H9 (cell line): ENCODE results near the gene TTC1. TPM values are rescaled to one million over a fixed set of nuclear protein-coding genes. Genes with fewer than 3 reads are reported as not detected.

Source experiments
- DNase-seq: peaks from one replicate; pipeline ENCODE4 v3.0.0-alpha.2; 2017
- H2AFZ ChIP-seq: one replicate; pipeline ENCODE4 v1.6.1; 2013; ENCODE audit warnings: mild to moderate bottlenecking, low read length, control low read depth, moderate library complexity
- H2AK5ac ChIP-seq: 2 replicates; pipeline ENCODE4 v1.6.1; 2013; ENCODE audit warnings: low read length, control low read depth, mixed read lengths; ENCODE audit not compliant: insufficient read length
- H2BK120ac ChIP-seq: one replicate; pipeline ENCODE4 v1.6.1; 2013; ENCODE audit warnings: low read depth, mild to moderate bottlenecking, low read length, control low read depth, inconsistent platforms; ENCODE audit not compliant: poor library complexity, severe bottlenecking
- H2BK12ac ChIP-seq: 2 replicates; pipeline ENCODE4 v1.6.1; 2013; ENCODE audit warnings: low read length, control low read depth, mixed read lengths, low read depth; ENCODE audit not compliant: insufficient read length
- H2BK15ac ChIP-seq: 2 replicates; pipeline ENCODE4 v1.6.1; 2013; ENCODE audit warnings: low read depth, low read length, control low read depth
- H2BK20ac ChIP-seq: one replicate; pipeline ENCODE4 v1.6.1; 2013; ENCODE audit warnings: low read depth, mild to moderate bottlenecking, low read length, control low read depth, inconsistent platforms; ENCODE audit not compliant: poor library complexity, severe bottlenecking
- H2BK5ac ChIP-seq: 2 replicates; pipeline ENCODE4 v1.6.1; 2013; ENCODE audit warnings: low read length, control low read depth, mixed read lengths; ENCODE audit not compliant: insufficient read length
- H3K14ac ChIP-seq: 2 replicates; pipeline ENCODE4 v1.6.1; 2013; ENCODE audit warnings: low read length, control low read depth; ENCODE audit not compliant: insufficient read depth
- H3K18ac ChIP-seq: 2 replicates; pipeline ENCODE4 v1.6.1; 2013; ENCODE audit warnings: low read depth, mild to moderate bottlenecking, mixed read lengths, low read length, control low read depth; ENCODE audit not compliant: insufficient read length
- H3K23ac ChIP-seq: 2 replicates; pipeline ENCODE4 v1.6.1; 2013; ENCODE audit warnings: low read length, control low read depth, mixed read lengths, low read depth; ENCODE audit not compliant: insufficient read length
- H3K23me2 ChIP-seq: 2 replicates; pipeline ENCODE4 v1.6.1; 2013; ENCODE audit warnings: low read depth, mild to moderate bottlenecking, mixed read lengths, low read length, control low read depth; ENCODE audit not compliant: insufficient read length, poor library complexity, severe bottlenecking
- H3K27ac ChIP-seq: 2 replicates; pipeline ENCODE4 v1.5.1; 2013; ENCODE audit warnings: low read length, control low read depth, mixed read lengths, low read depth; ENCODE audit not compliant: insufficient read length
- H3K27me3 ChIP-seq: 2 replicates; pipeline ENCODE4 v1.6.1; 2013; ENCODE audit warnings: low read length, control low read depth, inconsistent platforms; ENCODE audit not compliant: insufficient read depth
- H3K4ac ChIP-seq: 2 replicates; pipeline ENCODE4 v1.6.1; 2013; ENCODE audit warnings: low read depth, mild to moderate bottlenecking, control low read depth, inconsistent platforms, low read length, moderate library complexity
- H3K4me1 ChIP-seq: 2 replicates; pipeline ENCODE4 v1.6.1; 2013; ENCODE audit warnings: low read length, control low read depth, inconsistent platforms; ENCODE audit not compliant: insufficient read depth
- H3K4me2 ChIP-seq: 2 replicates; pipeline ENCODE4 v1.6.1; 2013; ENCODE audit warnings: low read length, control low read depth, mixed read lengths; ENCODE audit not compliant: insufficient read length, insufficient read depth
- H3K56ac ChIP-seq: 2 replicates; pipeline ENCODE4 v1.6.1; 2013; ENCODE audit warnings: low read depth, mild to moderate bottlenecking, mixed read lengths, low read length, control low read depth; ENCODE audit not compliant: insufficient read length
- H3K79me1 ChIP-seq: 2 replicates; pipeline ENCODE4 v1.6.1; 2013; ENCODE audit warnings: low read depth, mild to moderate bottlenecking, moderate library complexity, low read length, control low read depth, inconsistent platforms; ENCODE audit not compliant: insufficient read depth, poor library complexity, severe bottlenecking
- H3K79me2 ChIP-seq: 2 replicates; pipeline ENCODE4 v1.6.1; 2013; ENCODE audit warnings: low read length, control low read depth, inconsistent platforms; ENCODE audit not compliant: insufficient read depth
- H3K9ac ChIP-seq: 2 replicates; pipeline ENCODE4 v1.6.1; 2013; ENCODE audit warnings: low read length, control low read depth, mixed read lengths; ENCODE audit not compliant: insufficient read length; ENCODE audit errors: extremely low read depth
- H3K9me3 ChIP-seq: one replicate; pipeline ENCODE4 v1.6.1; 2013; ENCODE audit warnings: low read depth, low read length, inconsistent platforms; ENCODE audit not compliant: control insufficient read depth
- H3T11ph ChIP-seq: one replicate; pipeline ENCODE4 v1.6.1; 2013; ENCODE audit warnings: mild to moderate bottlenecking, low read length, control low read depth, inconsistent platforms
- H4K20me1 ChIP-seq: one replicate; pipeline ENCODE4 v1.6.1; 2013; ENCODE audit not compliant: control insufficient read depth, insufficient read length, insufficient read depth
- H4K5ac ChIP-seq: 2 replicates; pipeline ENCODE4 v1.6.1; 2013; ENCODE audit warnings: low read depth, mild to moderate bottlenecking, mixed read lengths, low read length, control low read depth; ENCODE audit not compliant: insufficient read length
- H4K8ac ChIP-seq: replicated peaks from 2 replicates; pipeline ENCODE4 v1.6.1; 2013; ENCODE audit warnings: low read length, control low read depth, mixed read lengths, low read depth; ENCODE audit not compliant: insufficient read length
- H4K91ac ChIP-seq: 2 replicates; pipeline ENCODE4 v1.6.1; 2013; ENCODE audit warnings: low read depth, mild to moderate bottlenecking, moderate library complexity, mixed read lengths, low read length, control low read depth; ENCODE audit not compliant: insufficient read length
- H3K27ac Mint-ChIP-seq, 3 experiments: 2 replicates in 2 of 3; 3 replicates in 1 of 3; pipeline ENCODE4 v1.8.0; 2020 to 2021; ENCODE audit warnings: mixed read lengths in 3 of 3, mild to moderate bottlenecking in 1 of 3, moderate library complexity in 1 of 3
- H3K27me3 Mint-ChIP-seq: 2 replicates; pipeline ENCODE4 v1.8.0; 2021; ENCODE audit warnings: low read depth, mild to moderate bottlenecking, moderate library complexity, mixed read lengths
- H3K36me3 Mint-ChIP-seq, 3 experiments: 2 replicates in 2 of 3; 3 replicates in 1 of 3; pipeline ENCODE4 v1.8.0; 2020 to 2021; ENCODE audit warnings: low read depth in 3 of 3, mixed read lengths in 3 of 3; ENCODE audit not compliant: insufficient read depth in 1 of 3
- H3K4me1 Mint-ChIP-seq, 2 experiments: 2 replicates each; pipeline ENCODE4 v1.8.0; 2020; ENCODE audit warnings: mixed read lengths in 2 of 2
- H3K4me3 Mint-ChIP-seq, 2 experiments: 2 replicates in 1 of 2; 3 replicates in 1 of 2; pipeline ENCODE4 v1.8.0; 2020 to 2021; ENCODE audit warnings: mild to moderate bottlenecking in 2 of 2, mixed read lengths in 2 of 2, moderate library complexity in 1 of 2
- H3K9me3 Mint-ChIP-seq, 2 experiments: 2 replicates in 1 of 2; 3 replicates in 1 of 2; pipeline ENCODE4 v1.8.0; 2020; ENCODE audit warnings: mild to moderate bottlenecking in 2 of 2, mixed read lengths in 2 of 2, moderate library complexity in 1 of 2
- CTCF ChIP-seq: fragments of 200-600 bp; sonication (generic); conservative IDR thresholded peaks from 3 replicates; pipeline ENCODE4 v1.8.0; 2021; ENCODE audit warnings: antibody characterized with exemption, mild to moderate bottlenecking
- WGBS: extraction: QIAGEN DNeasy Blood & Tissue Kit; methylation state at CpG from one replicate; pipeline ENCODE4 v1.1.7; 2013; ENCODE audit warnings: missing lambda C conversion rate, low lambda C conversion rate, mixed read lengths; ENCODE audit not compliant: insufficient read length; ENCODE audit errors: extremely low coverage; 5-methylcytosine and 5-hydroxymethylcytosine counted together
- total RNA-seq: library from RNA; stranded (reverse); gene quantifications from 2 replicates; pipeline ENCODE4 v1.2.1, GENCODE V29; 2021

Gene TTC1
- total RNA-seq, 1 experiment from 2014 or later: 62.6 TPM

DNA sequence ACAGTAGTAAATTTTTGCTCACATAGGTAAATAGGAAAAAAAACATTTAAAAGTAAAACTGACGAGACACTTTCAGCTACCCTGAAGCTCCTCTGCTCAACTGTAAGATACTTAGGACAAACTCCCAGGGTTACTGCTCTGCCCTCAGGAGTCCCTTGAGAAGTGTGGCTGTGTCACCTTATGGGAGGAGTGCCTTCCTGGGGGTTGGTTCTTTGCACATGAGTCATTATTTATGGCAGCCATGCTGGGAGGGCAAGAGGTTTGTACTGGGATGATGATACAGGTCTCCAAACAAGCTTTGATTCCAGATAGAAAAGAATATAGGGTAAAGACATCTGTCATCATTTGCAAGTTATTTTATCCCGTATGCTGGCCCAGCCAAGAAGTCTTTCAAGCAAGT is 45.9 kb downstream of the TTC1 start:
- no peaks in the 10 kb centered on the region for H3K23me2 ChIP-seq
- H3K56ac ChIP-seq: no peak overlapping the region
- Mint-ChIP-seq H3K27me3 (no peaks in the 10 kb centered on the region), H3K4me1 (peaks cover 0 to 5% of the 10 kb centered on the region in 2 experiments; a peak in 1 of 4 replicates), H3K4me3 (no peak overlapping the region), H3K27ac (no peak overlapping the region), H3K36me3 (peaks cover 32 to 84% (median 75%) of the 10 kb centered on the region in 3 experiments; a peak in 6 of 7 replicates), H3K9me3 (peaks cover 0 to 4% of the 10 kb centered on the region in 2 experiments; a peak in 2 of 5 replicates)
- H2BK5ac ChIP-seq: no peak overlapping the region
- H3K27ac ChIP-seq: no peak overlapping the region
- no peaks in the 10 kb centered on the region for H3K79me2 ChIP-seq
- no peak overlapping the region for H2BK12ac ChIP-seq
- no peaks in the 10 kb centered on the region for H4K20me1 ChIP-seq
- H3K18ac ChIP-seq: no peak overlapping the region
- no peak overlapping the region for H4K8ac ChIP-seq
- no peaks in the 10 kb centered on the region for H3K27me3 ChIP-seq
- no peak for DNase-seq
- H2AK5ac ChIP-seq: no peak overlapping the region
- H3K79me1 ChIP-seq: no peaks in the 10 kb centered on the region
- H3K23ac ChIP-seq: no peak overlapping the region
- H3K4me1 ChIP-seq: no peaks in the 10 kb centered on the region
- H4K91ac ChIP-seq: no peak overlapping the region
- H3K4ac ChIP-seq: no peak overlapping the region
- no peak overlapping the region for H3K9ac ChIP-seq
- no peak overlapping the region for H4K5ac ChIP-seq
- no peaks in the 10 kb centered on the region for H3K9me3 ChIP-seq
- no peak overlapping the region for H2BK20ac ChIP-seq
- H3T11ph ChIP-seq: no peak overlapping the region
- no peak overlapping the region for H2BK15ac ChIP-seq
- no peak overlapping the region for H3K4me2 ChIP-seq
- no peak overlapping the region for H3K14ac ChIP-seq
- no peak for TF ChIP-seq CTCF
- no peak overlapping the region for H2AFZ ChIP-seq
- no CpG with 5 or more reads among the region's 2 CpGs for WGBS
- no peak overlapping the region for H2BK120ac ChIP-seq
